Small intestine (tissue), 7 donors: ENCODE results near the gene NEMF. TPM values are rescaled to one million over a fixed set of nuclear protein-coding genes. Genes with fewer than 3 reads are reported as not detected.

Experiments
- DNase-seq, 2 donors: peaks; one replicate each; pipeline versions ENCODE4 v3.0.0 to v3.0.0-alpha.2; 2013
- FAIRE-seq: peaks from 2 replicates; lab custom pipeline; 2012; peaks lifted over from hg19 to GRCh38; lab: Jason Lieb, UNC
- H3K27ac ChIP-seq, 3 donors: one replicate each; pipeline ENCODE4 v1.5.1; 2013; ENCODE audit warnings: low read length in 2 of 3, mild to moderate bottlenecking in 2 of 3, control low read depth in 1 of 3, inconsistent platforms in 1 of 3, low read depth in 1 of 3, moderate library complexity in 1 of 3
- H3K27me3 ChIP-seq, 3 donors: one replicate each; pipeline ENCODE4 v1.6.1; 2013; ENCODE audit warnings: low read length in 3 of 3, inconsistent platforms in 1 of 3; ENCODE audit not compliant: control insufficient read depth in 3 of 3, insufficient read depth in 3 of 3
- H3K36me3 ChIP-seq, 3 donors: one replicate each; pipeline ENCODE4 v1.6.1; 2013; ENCODE audit warnings: low read length in 3 of 3, inconsistent platforms in 1 of 3, low read depth in 1 of 3, mild to moderate bottlenecking in 1 of 3, moderate library complexity in 1 of 3; ENCODE audit not compliant: control insufficient read depth in 3 of 3, insufficient read depth in 2 of 3
- H3K4me1 ChIP-seq, 3 donors: one replicate each; pipeline ENCODE4 v1.6.1; 2013; ENCODE audit warnings: low read length in 2 of 3, inconsistent platforms in 1 of 3, low read depth in 1 of 3, mild to moderate bottlenecking in 1 of 3, moderate library complexity in 1 of 3; ENCODE audit not compliant: control insufficient read depth in 3 of 3, insufficient read depth in 2 of 3
- H3K4me3 ChIP-seq, 3 donors: one replicate each; pipeline ENCODE4 v1.5.1; 2013; ENCODE audit warnings: low read length in 3 of 3, control low read depth in 1 of 3, inconsistent platforms in 1 of 3, low read depth in 1 of 3, mild to moderate bottlenecking in 1 of 3, moderate library complexity in 1 of 3
- H3K9me3 ChIP-seq, 2 donors: one replicate each; pipeline ENCODE4 v1.6.1; 2013; ENCODE audit warnings: low read depth in 1 of 2, low read length in 1 of 2; ENCODE audit not compliant: control insufficient read depth in 2 of 2, insufficient read depth in 1 of 2
- WGBS, 3 donors: extraction: QIAGEN DNeasy Blood & Tissue Kit; methylation state at CpG; one replicate each; pipeline ENCODE4 v1.1.7; 2013; 5-methylcytosine and 5-hydroxymethylcytosine counted together
- polyA plus RNA-seq, 4 donors: library from polyadenylated mRNA; stranded (reverse) in 3 of 4; unstranded in 1 of 4; fragments of 200-250 nt in 3 of 4; fragments of 120-200 nt in 1 of 4; gene quantifications; one replicate each; pipeline versions ENCODE4 v1.2.1 to v1.2.3, GENCODE V29; 2013
- donor health status: healthy with polysubstance abuse.
- donor health status: control.
- donor health status: control.
- donor health status: Bipolar disorder and iron deficiency.
- donor health status: healthy.

Gene NEMF
- polyA plus RNA-seq, 4 donors: 19.6 to 43.8 (median 31.3) TPM

GRCh38 chr14:49860988-49861698 lies 8.6 kb upstream of the NEMF start:
- DNase-seq: no peak
- H3K4me1 ChIP-seq: peaks cover 0 to 5% (median 2%) of the 10 kb centered on the region in 3 donors
- H3K27me3 ChIP-seq: no peaks in the 10 kb centered on the region
- no peaks in the 10 kb centered on the region for H3K36me3 ChIP-seq
- peak overlapping the region; percentile 60 to 80 (median 62) for H3K4me3 ChIP-seq
- FAIRE-seq: no peak
- H3K27ac ChIP-seq: peak overlapping the region; percentile 89 to 100 (median 99)
- no peaks in the 10 kb centered on the region for H3K9me3 ChIP-seq
- 21 to 26% (median 23%) methylated on average over 4 of the region's 4 CpGs for WGBS, 3 donors

GRCh38 chr14:49858383-49858782 lies 5.8 kb upstream of the NEMF start:
- Histone ChIP-seq H3K27me3 (no peaks in the 10 kb centered on the region), H3K27ac (no peak overlapping the region), H3K9me3 (no peaks in the 10 kb centered on the region), H3K4me1 (no peaks in the 10 kb centered on the region), H3K4me3 (no peak overlapping the region), H3K36me3 (no peaks in the 10 kb centered on the region)
- WGBS, 3 donors: 76 to 93% (median 77%) methylated on average over 3 of the region's 3 CpGs
- FAIRE-seq: no peak
- no peak for DNase-seq

GRCh38 chr14:49857427-49858003 lies 4.9 kb upstream of the NEMF start:
- no peaks in the 10 kb centered on the region for H3K4me1 ChIP-seq
- 89 to 90% (median 90%) methylated on average over 6 of the region's 6 CpGs for WGBS, 3 donors

GRCh38 chr14:49853572-49854375 lies 1.2 kb upstream of the NEMF start:
- Histone ChIP-seq H3K4me1 (peaks cover 0 to 5% (median 3%) of the 10 kb centered on the region in 3 donors), H3K36me3 (peaks cover 0 to 8% (median 4%) of the 10 kb centered on the region in 3 donors), H3K27ac (peak overlapping the region in 1 of 3 donors; percentile 12), H3K9me3 (no peaks in the 10 kb centered on the region), H3K4me3 (peak overlapping the region in 2 of 3 donors; percentile 87 to 90), H3K27me3 (no peaks in the 10 kb centered on the region)
- DNase-seq (peak; percentile 87 to 88), FAIRE-seq (no peak)
- 12 to 18% (median 13%) methylated on average over 24 to 27 of the region's 27 CpGs for WGBS, 3 donors

More at GRCh38 chr14:49857427-49858003, 4.9 kb upstream of the NEMF start:
- no peak for FAIRE-seq
- no peak for DNase-seq
- no peaks in the 10 kb centered on the region for H3K9me3 ChIP-seq
- H3K27ac ChIP-seq: peak overlapping the region in 1 of 3 donors; percentile 27
- no peaks in the 10 kb centered on the region for H3K36me3 ChIP-seq
- no peaks in the 10 kb centered on the region for H3K27me3 ChIP-seq
- H3K4me3 ChIP-seq: no peak overlapping the region

GRCh38 chr14:49853158-49853477 lies 530 bp upstream of the NEMF start:
- peaks cover 0 to 13% (median 4%) of the 10 kb centered on the region in 3 donors for H3K36me3 ChIP-seq
- H3K4me3 ChIP-seq: peak overlapping the region; percentile 87 to 95 (median 90)
- peaks cover 0 to 5% (median 3%) of the 10 kb centered on the region in 3 donors for H3K4me1 ChIP-seq
- WGBS, 3 donors: 0% methylated on average over 14 of the region's 14 CpGs
- DNase-seq: no peak
- H3K27ac ChIP-seq: peak overlapping the region; percentile 66 to 98 (median 87)
- no peaks in the 10 kb centered on the region for H3K27me3 ChIP-seq
- no peak for FAIRE-seq
- H3K9me3 ChIP-seq: no peaks in the 10 kb centered on the region

GRCh38 chr14:49851813-49852212 lies 775 bp downstream of the NEMF start:
- Histone ChIP-seq H3K36me3 (peaks cover 2 to 19% (median 4%) of the 10 kb centered on the region in 3 donors), H3K4me3 (peak overlapping the region; percentile 87 to 95 (median 90)), H3K27me3 (no peaks in the 10 kb centered on the region), H3K27ac (peak overlapping the region in 2 of 3 donors; percentile 66 to 87), H3K9me3 (no peaks in the 10 kb centered on the region), H3K4me1 (peaks cover 0 to 5% (median 3%) of the 10 kb centered on the region in 3 donors)
- 2 to 5% (median 4%) methylated on average over 7 of the region's 7 CpGs for WGBS, 3 donors
- no peak for FAIRE-seq
- no peak for DNase-seq

- 86 to 97% (median 93%) methylated on average over 1 of the region's 1 CpG for WGBS, 3 donors
- peaks cover 2 to 32% (median 4%) of the 10 kb centered on the region in 3 donors for H3K36me3 ChIP-seq
These were observed 3.3 kb downstream of the NEMF start for GRCh38 chr14:49849213-49849847.

GRCh38 chr14:49828640-49829039 lies 23.9 kb downstream of the NEMF start:
- H3K27ac ChIP-seq: no peak overlapping the region
- no peaks in the 10 kb centered on the region for H3K4me1 ChIP-seq
- FAIRE-seq (peak; percentile 53), DNase-seq (no peak)
- H3K27me3 ChIP-seq: no peaks in the 10 kb centered on the region
- H3K9me3 ChIP-seq: no peaks in the 10 kb centered on the region
- H3K4me3 ChIP-seq: no peak overlapping the region
- WGBS, 3 donors: 89 to 92% (median 89%) methylated on average over 2 of the region's 2 CpGs
- H3K36me3 ChIP-seq: peaks cover 12 to 42% (median 17%) of the 10 kb centered on the region in 3 donors

More at GRCh38 chr14:49849213-49849847, 3.3 kb downstream of the NEMF start:
- FAIRE-seq (no peak), DNase-seq (no peak)
- Histone ChIP-seq H3K27me3 (no peaks in the 10 kb centered on the region), H3K4me1 (peaks cover 0 to 5% (median 3%) of the 10 kb centered on the region in 3 donors), H3K9me3 (no peaks in the 10 kb centered on the region), H3K27ac (no peak overlapping the region), H3K4me3 (no peak overlapping the region)
